ENCODE data around the gene JUNB. TPM values are rescaled to one million over a fixed set of nuclear protein-coding genes. Genes with fewer than 3 reads are reported as not detected.

The JUNB gene
- total and polyA plus RNA-seq, 2 of the 13 experiments (the other 11 are each of a cell fraction or from before 2014, with no cell fraction given) = 7.7 to 8.2 TPM

DNA sequence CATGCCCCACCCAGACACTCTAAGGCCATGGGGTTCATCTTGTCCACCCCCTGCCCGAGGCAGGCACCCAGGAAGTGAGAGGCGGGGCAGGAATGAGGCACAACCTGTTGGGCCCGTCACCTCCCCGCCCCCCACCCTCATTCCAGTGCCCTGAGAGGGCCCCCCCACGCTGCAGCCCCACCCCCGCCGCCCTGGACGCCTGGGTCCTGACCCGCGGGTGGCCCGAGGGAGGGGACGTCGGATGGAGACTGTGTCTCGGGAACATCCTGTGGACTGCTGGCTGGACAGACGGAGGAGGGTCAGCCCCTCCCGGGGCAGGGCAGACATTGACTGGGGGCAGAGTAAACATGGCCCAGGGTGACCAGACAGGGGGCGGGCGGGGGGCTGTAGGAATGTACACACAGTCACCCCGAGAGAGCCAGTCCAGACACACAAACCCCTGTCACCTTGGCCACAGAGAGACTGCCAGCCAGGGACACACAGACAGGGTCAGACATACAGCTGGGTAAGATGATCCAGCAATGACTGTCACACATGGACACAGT is 7.4 kb upstream of the JUNB start (continued):
- TF ChIP-seq GPN1 (CRISPR knock-in tag; IDR thresholded peaks at IDR 0.05; ENCODE audit: borderline replicate concordance) = no peak; the same call in 1 of the 2 replicates
- TF ChIP-seq SATB2 (CRISPR knock-in tag; IDR thresholded peaks at IDR 0.05) = no peak
- no peak for TF ChIP-seq ZNF775 (CRISPR knock-in tag; IDR thresholded peaks at IDR 0.05; ENCODE audit: borderline replicate concordance)
- TF ChIP-seq EP300 (IDR thresholded peaks at IDR 0.05; ENCODE audit: low read depth in 2 of 2, low read length in 2 of 2) = 0 out of 4 replicates have a peak, but pooled peaks of 1 of the 2 experiments have one; percentile 20
- TF ChIP-seq EP300 (CRISPR knock-in tag; IDR thresholded peaks at IDR 0.05; ENCODE audit: borderline replicate concordance) = no peak
- TF ChIP-seq, protein P1, sequence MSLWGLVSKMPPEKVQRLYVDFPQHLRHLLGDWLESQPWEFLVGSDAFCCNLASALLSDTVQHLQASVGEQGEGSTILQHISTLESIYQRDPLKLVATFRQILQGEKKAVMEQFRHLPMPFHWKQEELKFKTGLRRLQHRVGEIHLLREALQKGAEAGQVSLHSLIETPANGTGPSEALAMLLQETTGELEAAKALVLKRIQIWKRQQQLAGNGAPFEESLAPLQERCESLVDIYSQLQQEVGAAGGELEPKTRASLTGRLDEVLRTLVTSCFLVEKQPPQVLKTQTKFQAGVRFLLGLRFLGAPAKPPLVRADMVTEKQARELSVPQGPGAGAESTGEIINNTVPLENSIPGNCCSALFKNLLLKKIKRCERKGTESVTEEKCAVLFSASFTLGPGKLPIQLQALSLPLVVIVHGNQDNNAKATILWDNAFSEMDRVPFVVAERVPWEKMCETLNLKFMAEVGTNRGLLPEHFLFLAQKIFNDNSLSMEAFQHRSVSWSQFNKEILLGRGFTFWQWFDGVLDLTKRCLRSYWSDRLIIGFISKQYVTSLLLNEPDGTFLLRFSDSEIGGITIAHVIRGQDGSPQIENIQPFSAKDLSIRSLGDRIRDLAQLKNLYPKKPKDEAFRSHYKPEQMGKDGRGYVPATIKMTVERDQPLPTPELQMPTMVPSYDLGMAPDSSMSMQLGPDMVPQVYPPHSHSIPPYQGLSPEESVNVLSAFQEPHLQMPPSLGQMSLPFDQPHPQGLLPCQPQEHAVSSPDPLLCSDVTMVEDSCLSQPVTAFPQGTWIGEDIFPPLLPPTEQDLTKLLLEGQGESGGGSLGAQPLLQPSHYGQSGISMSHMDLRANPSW (CRISPR knock-in tag; IDR thresholded peaks at IDR 0.05; ENCODE audit: borderline replicate concordance) = no peak
- TF ChIP-seq ZNF841 (CRISPR knock-in tag; IDR thresholded peaks at IDR 0.05; ENCODE audit: borderline replicate concordance) = no peak
- no peak for TF ChIP-seq ZNF441 (CRISPR knock-in tag; IDR thresholded peaks at IDR 0.05; ENCODE audit: borderline replicate concordance)
- no peak for TF ChIP-seq MAF1 (CRISPR knock-in tag; IDR thresholded peaks at IDR 0.05; ENCODE audit: borderline replicate concordance)
- no peak for TF ChIP-seq MED13 (CRISPR knock-in tag; IDR thresholded peaks at IDR 0.05)
- no peak for TF ChIP-seq ZNF260 (CRISPR knock-in tag; IDR thresholded peaks at IDR 0.05; ENCODE audit: borderline replicate concordance, low read depth)
- TF ChIP-seq, protein P2, sequence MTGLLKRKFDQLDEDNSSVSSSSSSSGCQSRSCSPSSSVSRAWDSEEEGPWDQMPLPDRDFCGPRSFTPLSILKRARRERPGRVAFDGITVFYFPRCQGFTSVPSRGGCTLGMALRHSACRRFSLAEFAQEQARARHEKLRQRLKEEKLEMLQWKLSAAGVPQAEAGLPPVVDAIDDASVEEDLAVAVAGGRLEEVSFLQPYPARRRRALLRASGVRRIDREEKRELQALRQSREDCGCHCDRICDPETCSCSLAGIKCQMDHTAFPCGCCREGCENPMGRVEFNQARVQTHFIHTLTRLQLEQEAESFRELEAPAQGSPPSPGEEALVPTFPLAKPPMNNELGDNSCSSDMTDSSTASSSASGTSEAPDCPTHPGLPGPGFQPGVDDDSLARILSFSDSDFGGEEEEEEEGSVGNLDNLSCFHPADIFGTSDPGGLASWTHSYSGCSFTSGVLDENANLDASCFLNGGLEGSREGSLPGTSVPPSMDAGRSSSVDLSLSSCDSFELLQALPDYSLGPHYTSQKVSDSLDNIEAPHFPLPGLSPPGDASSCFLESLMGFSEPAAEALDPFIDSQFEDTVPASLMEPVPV (CRISPR knock-in tag; IDR thresholded peaks at IDR 0.05) = no peak
- TF ChIP-seq ZBTB38 (CRISPR knock-in tag; IDR thresholded peaks at IDR 0.05) = 0 out of 2 replicates have a peak, but pooled peaks have one; percentile 16
- no peak for TF ChIP-seq NONO (IDR thresholded peaks at IDR 0.05)
- TF ChIP-seq NONO (CRISPR knock-in tag; conservative IDR thresholded peaks at IDR 0.05) = no peak
- 0 out of 2 replicates have a peak, but pooled peaks have one; percentile 44 for TF ChIP-seq ZNF296 (CRISPR knock-in tag; conservative IDR thresholded peaks at IDR 0.05)
- TF ChIP-seq, protein P3, sequence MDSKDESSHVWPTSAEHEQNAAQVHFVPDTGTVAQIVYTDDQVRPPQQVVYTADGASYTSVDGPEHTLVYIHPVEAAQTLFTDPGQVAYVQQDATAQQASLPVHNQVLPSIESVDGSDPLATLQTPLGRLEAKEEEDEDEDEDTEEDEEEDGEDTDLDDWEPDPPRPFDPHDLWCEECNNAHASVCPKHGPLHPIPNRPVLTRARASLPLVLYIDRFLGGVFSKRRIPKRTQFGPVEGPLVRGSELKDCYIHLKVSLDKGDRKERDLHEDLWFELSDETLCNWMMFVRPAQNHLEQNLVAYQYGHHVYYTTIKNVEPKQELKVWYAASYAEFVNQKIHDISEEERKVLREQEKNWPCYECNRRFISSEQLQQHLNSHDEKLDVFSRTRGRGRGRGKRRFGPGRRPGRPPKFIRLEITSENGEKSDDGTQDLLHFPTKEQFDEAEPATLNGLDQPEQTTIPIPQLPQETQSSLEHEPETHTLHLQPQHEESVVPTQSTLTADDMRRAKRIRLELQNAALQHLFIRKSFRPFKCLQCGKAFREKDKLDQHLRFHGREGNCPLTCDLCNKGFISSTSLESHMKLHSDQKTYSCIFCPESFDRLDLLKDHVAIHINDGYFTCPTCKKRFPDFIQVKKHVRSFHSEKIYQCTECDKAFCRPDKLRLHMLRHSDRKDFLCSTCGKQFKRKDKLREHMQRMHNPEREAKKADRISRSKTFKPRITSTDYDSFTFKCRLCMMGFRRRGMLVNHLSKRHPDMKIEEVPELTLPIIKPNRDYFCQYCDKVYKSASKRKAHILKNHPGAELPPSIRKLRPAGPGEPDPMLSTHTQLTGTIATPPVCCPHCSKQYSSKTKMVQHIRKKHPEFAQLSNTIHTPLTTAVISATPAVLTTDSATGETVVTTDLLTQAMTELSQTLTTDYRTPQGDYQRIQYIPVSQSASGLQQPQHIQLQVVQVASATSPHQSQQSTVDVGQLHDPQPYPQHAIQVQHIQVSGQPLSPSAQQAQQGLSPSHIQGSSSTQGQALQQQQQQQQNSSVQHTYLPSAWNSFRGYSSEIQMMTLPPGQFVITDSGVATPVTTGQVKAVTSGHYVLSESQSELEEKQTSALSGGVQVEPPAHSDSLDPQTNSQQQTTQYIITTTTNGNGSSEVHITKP (CRISPR knock-in tag; IDR thresholded peaks at IDR 0.05; ENCODE audit: low read depth) = no peak
- TF ChIP-seq ZNF383 (CRISPR knock-in tag; IDR thresholded peaks at IDR 0.05; ENCODE audit: borderline replicate concordance) = no peak
- TF ChIP-seq, protein P4, sequence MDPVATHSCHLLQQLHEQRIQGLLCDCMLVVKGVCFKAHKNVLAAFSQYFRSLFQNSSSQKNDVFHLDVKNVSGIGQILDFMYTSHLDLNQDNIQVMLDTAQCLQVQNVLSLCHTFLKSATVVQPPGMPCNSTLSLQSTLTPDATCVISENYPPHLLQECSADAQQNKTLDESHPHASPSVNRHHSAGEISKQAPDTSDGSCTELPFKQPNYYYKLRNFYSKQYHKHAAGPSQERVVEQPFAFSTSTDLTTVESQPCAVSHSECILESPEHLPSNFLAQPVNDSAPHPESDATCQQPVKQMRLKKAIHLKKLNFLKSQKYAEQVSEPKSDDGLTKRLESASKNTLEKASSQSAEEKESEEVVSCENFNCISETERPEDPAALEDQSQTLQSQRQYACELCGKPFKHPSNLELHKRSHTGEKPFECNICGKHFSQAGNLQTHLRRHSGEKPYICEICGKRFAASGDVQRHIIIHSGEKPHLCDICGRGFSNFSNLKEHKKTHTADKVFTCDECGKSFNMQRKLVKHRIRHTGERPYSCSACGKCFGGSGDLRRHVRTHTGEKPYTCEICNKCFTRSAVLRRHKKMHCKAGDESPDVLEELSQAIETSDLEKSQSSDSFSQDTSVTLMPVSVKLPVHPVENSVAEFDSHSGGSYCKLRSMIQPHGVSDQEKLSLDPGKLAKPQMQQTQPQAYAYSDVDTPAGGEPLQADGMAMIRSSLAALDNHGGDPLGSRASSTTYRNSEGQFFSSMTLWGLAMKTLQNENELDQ (CRISPR knock-in tag; IDR thresholded peaks at IDR 0.05; ENCODE audit: borderline replicate concordance) = no peak

Data from HepG2 (cell line).